ENCODE results near the gene GLYAT.

- TF ChIP-seq GATA3 (IDR thresholded peaks at IDR 0.05; ENCODE audit: low read depth, low read length): no peak
- no peak for TF ChIP-seq GATA2 (IDR thresholded peaks at IDR 0.05; ENCODE audit: low read depth, low read length)
Observed at GRCh38 chr11:58693026-58693425, 38.7 kb downstream of the GLYAT start.

Measured in SH-SY5Y (cell line).